RPMI7951 (cell line): ENCODE data around the gene COX8C. TPM values are rescaled to one million over a fixed set of nuclear protein-coding genes. Genes with fewer than 3 reads are reported as not detected.

Experiments
- DNase-seq: peaks from one replicate; pipeline ENCODE4 v3.0.0-alpha.2; 2012; ENCODE audit warnings: low read depth
- total RNA-seq: library from RNA; depleted of rRNA; stranded (reverse); fragments of >200 nt; shearing (Covaris generic); gene quantifications from 2 replicates; pipeline ENCODE4 v1.2.3, GENCODE V29; 2014; rRNA removed

Gene COX8C
- total RNA-seq, result not detected in 2 replicates

GRCh38 chr14:93346926-93347721 is at the start of gene COX8C:
COX8C (plus strand) TSS chr14:93347182; CDS start chr14:93347269, 87 bp downstream.
- no peak for DNase-seq

GRCh38 chr14:93299416-93299815 is 47.6 kb upstream of the COX8C start:
- DNase-seq, result no peak

DNA sequence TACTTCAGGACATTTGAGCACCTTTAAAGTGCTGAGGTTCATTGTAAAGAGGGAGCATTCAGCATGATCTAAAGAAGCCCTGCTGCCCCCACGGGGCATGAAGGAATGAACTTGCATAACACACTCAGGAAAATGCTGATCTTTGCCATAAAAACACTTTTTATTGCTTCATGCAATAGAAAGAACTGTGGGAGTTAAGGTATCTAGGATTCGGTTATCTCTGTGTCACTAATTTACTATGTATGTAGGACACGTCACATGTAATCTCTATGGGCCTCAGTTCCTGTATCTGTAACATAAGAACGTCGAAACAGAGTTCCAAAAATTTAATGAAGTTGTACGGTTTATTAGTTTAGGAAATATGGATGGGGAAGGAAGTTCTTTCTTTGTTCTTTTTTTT is 47.1 kb upstream of the COX8C start:
- DNase-seq, result no peak

DNA sequence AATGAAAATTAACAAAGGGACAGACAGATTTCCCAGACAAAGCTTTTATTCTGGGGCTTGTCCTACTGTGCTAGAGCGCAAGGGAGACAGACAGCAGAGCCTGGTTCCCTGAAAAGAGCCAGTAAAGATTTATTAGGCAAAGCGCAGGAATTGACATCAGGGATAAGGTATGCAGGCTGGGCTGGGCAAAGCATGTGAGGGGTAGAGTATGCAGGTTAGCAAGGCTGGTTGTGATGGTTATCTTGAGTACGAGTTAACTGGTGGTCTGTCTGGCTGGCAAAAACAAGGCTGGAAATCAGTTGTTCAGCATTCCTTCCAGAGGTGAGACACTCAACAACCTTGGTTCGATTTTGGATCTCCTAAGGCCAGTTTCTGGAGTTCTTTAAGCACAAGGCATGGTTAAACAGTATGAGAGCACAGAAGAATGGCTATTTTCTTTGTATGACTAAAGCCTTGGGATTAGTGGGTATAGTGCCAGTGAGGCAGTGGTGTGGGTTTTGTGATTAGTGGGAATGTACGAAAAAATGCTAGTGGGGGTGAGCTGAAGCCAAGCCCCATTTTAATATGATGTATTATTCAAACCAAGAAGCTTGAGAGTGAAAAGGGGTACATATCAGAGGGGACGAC is 45.0 kb upstream of the COX8C start:
- no peak for DNase-seq

GRCh38 chr14:93302688-93303581 is 44.0 kb upstream of the COX8C start:
- no peak for DNase-seq

GRCh38 chr14:93303659-93304058 is 43.3 kb upstream of the COX8C start:
- no peak for DNase-seq

DNA sequence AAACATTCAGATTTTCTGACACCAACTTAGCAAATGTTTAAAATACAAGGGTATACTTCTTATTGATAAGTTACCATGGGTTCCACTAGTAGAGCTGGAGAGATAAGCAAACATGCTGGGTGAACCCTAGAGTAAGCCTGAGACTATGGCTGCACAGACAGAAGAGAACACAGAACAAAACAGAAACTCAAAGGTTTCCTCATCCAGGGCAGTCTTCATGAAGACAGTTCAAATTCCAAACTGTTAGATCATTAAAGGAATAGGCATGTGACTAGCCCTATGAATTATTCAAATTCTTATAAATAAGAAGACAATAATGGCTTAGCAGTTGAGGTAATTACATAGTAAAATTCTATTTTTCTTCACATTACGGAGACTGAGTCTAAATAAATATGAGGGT is 42.2 kb upstream of the COX8C start:
- no peak for DNase-seq

DNA sequence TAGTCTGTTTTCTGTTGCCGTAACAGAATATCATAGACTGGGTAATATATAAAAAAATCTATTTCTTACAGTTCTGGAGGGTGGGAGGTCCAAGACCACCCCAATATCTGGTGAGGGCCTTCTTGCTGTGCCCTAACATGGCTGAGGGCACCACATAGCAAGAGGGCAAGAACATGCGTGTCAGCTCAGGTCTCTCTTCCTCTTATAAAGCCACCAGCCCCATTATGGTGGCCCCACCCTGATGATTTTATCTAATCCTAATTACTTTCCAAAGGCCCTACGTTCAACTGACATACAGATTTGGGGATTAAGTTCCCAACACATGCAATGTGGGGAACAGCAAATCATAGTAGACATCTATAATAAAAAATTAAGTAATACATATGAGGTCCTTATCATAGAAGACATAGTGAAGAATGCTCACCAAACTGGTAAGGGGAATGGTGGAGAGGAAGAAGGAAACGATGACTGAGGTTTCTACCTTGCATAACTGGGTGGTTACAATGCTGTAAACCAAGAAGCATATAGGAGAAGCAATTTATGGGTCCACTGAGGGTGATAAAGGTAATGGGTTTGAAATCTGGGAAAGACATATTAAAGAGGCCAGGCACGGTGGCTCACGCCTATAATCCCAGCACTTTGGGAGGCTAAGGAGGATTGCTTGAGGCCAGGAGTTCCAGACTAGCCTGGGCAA is 41.1 kb upstream of the COX8C start:
- DNase-seq, result no peak

DNA sequence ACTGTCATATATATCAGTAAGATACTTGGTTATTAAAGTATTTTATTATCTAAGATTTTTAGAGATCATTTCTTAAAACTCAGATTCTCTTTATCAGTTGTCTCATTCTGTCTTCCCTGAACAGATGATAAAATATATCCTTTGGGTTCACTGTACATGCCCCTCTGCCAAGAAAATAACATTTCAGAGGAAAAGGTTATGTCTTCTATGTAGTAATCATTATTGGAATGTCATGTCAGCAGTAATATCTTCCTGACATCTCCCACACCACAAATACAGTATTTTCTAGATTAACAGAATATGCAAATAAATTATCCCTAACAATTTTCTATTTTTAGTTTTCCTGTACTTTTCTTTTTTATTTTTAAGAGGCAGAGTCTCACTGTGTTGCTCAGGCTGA is 40.2 kb upstream of the COX8C start:
- no peak for DNase-seq

- no peak for DNase-seq
These were observed 38.2 kb upstream of the COX8C start for GRCh38 chr14:93308686-93309345.

DNA sequence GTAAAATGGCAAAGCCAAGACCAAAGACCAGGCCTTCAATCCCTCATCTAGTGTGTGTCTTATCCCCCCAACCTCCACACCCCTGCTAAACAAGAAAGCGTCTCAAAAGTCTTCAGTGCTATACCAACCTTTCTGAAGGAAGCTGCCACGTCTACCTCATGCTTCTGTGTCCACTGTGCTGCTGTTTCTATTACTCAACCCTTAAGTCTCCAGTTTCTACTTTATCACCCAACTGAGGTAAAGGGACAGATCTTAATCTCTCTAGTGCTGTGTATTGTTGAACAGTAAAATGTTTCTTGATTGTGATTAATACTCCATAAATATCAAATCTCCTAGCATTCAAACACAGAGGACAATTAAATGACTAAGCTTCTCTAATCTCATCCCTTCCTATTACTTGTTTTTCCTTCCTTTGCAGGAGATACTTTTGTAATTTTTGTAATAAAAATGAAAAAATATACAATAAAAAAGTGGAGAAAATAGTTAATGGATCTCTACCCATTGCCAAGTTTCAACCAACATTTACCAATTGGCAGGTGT is 37.5 kb upstream of the COX8C start:
- no peak for DNase-seq

GRCh38 chr14:93311082-93311481 is 35.9 kb upstream of the COX8C start:
- no peak for DNase-seq

DNA sequence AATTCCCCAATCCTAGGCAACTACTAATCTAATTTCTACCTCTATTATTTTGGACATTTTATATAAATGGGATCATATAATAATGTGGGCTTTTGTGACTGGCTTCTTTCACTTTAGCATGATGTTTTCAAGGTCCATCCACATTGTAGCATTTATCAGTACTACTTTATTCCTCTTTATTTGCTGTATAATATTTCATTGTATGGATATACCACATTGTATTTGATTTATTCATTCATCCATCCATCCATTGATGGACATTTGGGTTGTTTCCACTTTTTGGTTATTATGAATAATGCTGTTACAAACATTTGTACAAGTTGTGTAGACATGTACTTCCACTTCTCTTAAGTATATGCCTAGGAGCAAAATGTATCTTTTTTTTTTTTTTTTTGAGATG is 31.4 kb upstream of the COX8C start:
- DNase-seq, result no peak

DNA sequence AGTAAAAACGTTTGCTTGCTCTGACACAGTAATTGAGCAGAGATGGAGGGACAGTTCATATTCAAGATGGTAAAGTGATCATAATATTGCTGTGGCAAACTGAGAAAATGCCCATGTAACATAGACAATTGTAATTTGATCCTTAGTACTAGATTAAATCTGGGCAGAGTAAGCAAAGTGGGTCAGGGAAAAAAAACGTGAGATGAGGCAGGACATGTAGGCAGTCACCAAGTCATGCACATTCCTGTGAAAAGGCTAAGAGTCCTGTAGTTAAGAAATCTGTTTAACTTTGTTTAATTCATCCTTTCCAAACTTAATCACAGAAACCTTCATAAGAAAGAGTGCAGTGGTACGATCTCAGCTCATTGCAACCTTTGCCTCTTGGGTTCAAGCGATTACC is 30.3 kb upstream of the COX8C start:
- DNase-seq, result peak; percentile 11

DNA sequence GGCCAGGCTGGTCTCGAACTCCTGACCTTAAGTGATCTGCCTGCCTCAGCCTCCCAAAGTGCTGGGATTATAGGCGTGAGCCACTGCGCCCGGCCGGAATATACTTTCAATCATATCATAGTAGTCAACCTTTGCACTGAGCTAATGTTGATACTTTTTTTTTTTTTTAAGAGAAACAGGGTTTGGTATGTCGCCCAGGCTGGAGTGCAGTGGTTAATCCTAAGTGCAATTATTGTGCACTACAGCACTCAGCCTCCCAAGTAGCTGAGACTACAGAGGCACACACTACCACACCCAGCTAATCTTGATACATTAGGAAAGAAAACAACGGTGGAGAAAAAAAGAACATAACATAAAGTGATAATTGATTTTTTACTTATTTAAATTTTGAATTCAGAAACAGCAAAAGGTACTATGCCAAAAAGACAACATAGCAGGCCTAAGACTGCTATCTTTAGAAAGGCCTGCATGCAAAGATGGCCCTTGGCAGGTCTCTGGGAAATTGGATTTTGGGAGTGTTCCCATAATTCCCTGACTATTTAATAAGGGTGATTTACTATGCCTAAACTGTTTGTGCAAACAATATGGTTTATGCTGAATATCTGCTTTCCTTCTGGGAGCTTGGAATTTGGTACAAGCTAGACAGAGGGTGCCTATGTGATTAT is 29.6 kb upstream of the COX8C start:
- DNase-seq, result no peak

DNA sequence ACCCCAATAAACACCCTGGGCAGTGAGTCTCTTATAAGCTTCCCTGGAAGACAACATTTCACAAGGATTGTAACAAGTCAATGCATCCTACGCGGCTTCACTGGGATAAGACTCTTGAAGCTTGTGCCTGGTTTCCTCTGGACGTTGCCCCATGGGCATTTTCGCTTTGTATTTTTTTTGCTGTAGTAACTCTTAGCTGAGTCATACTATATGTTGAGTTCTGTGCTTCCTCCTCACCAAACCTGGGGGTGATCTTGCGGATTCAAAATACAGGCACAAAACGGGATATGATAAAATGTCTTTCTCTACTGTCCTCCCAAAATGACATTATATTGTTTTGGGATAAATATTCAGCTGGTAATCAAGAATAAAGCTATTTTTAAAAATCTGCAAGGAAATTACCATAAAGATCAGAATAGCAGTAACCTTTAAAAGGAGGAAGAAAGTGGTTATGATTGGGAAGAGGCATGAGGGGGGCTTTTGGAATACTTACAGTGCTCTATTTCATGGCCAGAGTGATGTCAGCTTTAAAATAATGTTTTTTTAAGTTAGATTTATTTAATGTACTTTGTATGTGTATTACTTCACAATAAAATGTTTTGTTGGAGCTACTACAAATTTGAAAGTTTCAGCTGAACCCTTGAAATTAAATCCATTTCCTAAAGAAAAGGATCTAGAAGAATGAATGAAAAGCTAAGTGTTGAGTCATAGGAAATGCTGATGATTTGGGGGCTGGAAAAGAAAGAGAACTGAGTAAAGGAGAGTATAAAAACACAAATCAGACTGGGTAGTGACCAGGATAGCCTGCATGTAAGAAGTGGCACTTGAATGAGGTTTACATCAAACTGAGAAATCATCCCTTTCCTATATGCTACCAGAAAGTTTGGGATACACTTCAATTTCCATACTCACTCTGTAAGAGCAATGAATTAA is 28.8 kb upstream of the COX8C start:
- peak; percentile 79 for DNase-seq

DNA sequence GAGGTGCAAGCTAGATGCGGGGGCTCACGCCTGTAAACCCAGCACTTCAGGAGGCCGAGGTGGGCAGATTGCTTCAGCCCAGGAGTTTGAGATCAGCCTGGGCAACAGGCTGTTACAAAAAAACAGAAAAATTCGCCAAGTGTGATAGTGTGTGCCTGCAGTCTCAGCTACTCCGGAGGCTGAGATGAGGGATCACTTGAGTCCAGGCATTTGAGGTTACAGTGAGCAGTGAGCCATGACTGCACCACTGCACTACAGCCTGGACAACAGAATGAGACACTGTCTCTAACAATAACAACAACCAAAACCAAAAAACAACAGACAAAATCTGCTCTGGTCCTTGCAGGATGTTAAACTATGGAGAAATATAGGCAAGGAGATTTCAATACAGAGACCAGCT is 28.1 kb upstream of the COX8C start:
- peak; percentile 6 for DNase-seq

- no peak for DNase-seq
These were observed 27.5 kb upstream of the COX8C start for GRCh38 chr14:93319494-93319893.

GRCh38 chr14:93319958-93320357 is 27.0 kb upstream of the COX8C start:
- DNase-seq, result no peak
